Renal pelvis (tissue), 4 donors: ENCODE data around the gene PLEKHB1. TPM values are rescaled to one million over a fixed set of nuclear protein-coding genes. Genes with fewer than 3 reads are reported as not detected.
"Not testable (repeated sequence)": the region's sequence is repeated elsewhere in the genome, so short reads cannot be mapped to it uniquely, and the experiment has no call there.

Experiments used
- DNase-seq: peaks from one replicate; pipeline ENCODE4 v3.0.0-alpha.2; 2013
- polyA plus RNA-seq, 3 donors: library from polyadenylated mRNA; unstranded; fragments of 120-200 nt; gene quantifications; one replicate each; pipeline ENCODE4 v1.2.1, GENCODE V29; 2013; ENCODE audit not compliant: insufficient read length in 3 of 3

PLEKHB1 gene
- polyA plus RNA-seq, 3 donors = 13.0 to 16.7 (median 15.7) TPM

- no peak for DNase-seq
Measured at GRCh38 chr11:73667891-73668290, 21.5 kb downstream of the PLEKHB1 start.

DNA sequence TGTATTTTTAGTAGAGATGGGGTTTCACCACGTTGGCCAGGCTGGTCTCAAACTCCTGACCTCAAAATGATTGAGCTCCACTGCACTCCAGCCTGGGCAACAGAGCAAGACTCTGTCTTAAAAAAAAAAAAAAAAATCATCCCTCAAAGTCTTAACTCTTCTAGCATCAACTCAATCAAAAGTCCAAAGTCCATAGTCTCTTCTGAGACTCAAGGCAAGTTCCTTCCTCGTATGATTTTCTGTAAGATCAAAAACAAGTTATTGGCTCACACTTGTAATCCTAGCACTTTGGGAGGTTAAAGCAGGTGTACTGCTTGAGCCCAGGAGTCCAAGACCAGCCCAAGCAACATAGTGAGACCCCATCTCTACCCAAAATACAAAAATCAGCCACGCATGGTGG lies 24.4 kb downstream of the PLEKHB1 start:
- DNase-seq = no peak

DNA sequence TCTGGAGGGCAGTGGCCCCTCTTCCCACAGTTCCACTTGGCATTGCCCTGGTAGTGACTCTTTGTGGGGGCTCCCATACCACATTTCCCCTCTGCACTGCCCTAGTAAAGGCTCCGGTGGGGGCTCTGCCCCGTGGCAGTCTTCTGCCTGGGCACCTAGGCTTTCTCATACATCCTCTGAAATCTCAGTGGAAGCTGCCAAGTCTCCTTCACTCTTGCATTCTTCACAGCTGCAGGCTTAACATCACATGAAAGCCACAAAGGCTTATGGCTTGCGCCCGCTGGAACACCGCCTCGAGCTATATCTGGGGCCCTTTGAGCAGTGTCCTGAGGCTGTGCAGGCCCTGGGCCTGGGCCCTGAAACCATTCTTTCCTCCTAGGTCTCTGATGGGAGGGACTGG lies 25.3 kb downstream of the PLEKHB1 start:
- no peak for DNase-seq

DNA sequence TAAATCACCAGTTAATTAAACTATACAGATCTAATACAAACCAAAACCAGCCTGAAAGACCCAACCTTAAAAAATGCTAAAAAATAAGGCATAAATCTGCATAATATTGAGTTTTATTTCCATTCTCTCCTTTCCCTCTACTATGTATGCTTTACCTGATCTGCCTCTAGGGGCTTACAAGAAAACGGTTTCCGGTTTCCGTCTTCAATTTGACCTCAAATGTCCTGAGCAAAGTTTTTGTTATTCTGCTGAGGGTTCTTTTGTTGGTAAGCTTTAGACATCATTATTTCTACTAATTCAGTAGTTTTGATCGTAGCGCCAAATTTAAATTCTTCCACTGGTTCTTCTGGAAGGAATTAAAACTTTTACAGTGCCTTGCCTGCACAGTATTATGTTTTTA lies 30.2 kb downstream of the PLEKHB1 start:
- not testable (repeated sequence) for DNase-seq

- no peak for DNase-seq
Measured at GRCh38 chr11:73680687-73681086, 34.3 kb downstream of the PLEKHB1 start.

GRCh38 chr11:73693899-73694525 lies 47.6 kb downstream of the PLEKHB1 start:
- no peak for DNase-seq

GRCh38 chr11:73705053-73705452 lies 58.7 kb downstream of the PLEKHB1 start:
- no peak for DNase-seq

- no peak for DNase-seq
Measured at GRCh38 chr11:73710964-73711363, 64.6 kb downstream of the PLEKHB1 start.

Other genes with a start within 250 kb of the PLEKHB1 start
- 10 to 100 TPM; 44.5 to 47.6 (median 47.3) TPM for gene FAM168A, start 48.5 kb upstream of the PLEKHB1 start, polyA plus RNA-seq
- gene RAB6A, start 114.5 kb downstream of the PLEKHB1 start, polyA plus RNA-seq = 100 to 1,000 TPM in 2 of 3 donors, 10 to 100 TPM in 1; 99.4 to 110 (median 108) TPM
- 10 to 100 TPM; 53.3 to 69.9 (median 59.6) TPM for gene MRPL48, start 141.3 kb downstream of the PLEKHB1 start, polyA plus RNA-seq
- 10 to 100 TPM; 75.1 to 79.1 (median 78.8) TPM for gene COA4, start 230.3 kb downstream of the PLEKHB1 start, polyA plus RNA-seq
- 10 to 100 TPM; 31.1 to 41.1 (median 33.7) TPM for gene PAAF1, start 230.4 kb downstream of the PLEKHB1 start, polyA plus RNA-seq